Gastroesophageal sphincter (tissue), 3 donors: ENCODE measurements around the gene RAF1.

Experiments used
- CTCF ChIP-seq, 4 experiments: fragments of 200-600 bp in 2 of 4; fragments of 450-650 bp in 2 of 4; sonication (generic) in 1 of 4; IDR thresholded peaks; one replicate each; pipeline ENCODE4 v1.5.1; 2017 to 2019; ENCODE audit warnings: antibody characterized with exemption in 4 of 4, mild to moderate bottlenecking in 2 of 4, moderate library complexity in 2 of 4
- EP300 ChIP-seq: sonication (generic); formaldehyde crosslinking; IDR thresholded peaks from one replicate; pipeline ENCODE4 v1.6.1; 2017; ENCODE audit warnings: antibody characterized with exemption, mild to moderate bottlenecking
- POLR2A ChIP-seq, 2 donors: fragments of 450-650 bp; IDR thresholded peaks; one replicate each; pipeline ENCODE4 v1.6.1; 2017; ENCODE audit warnings: antibody characterized with exemption in 2 of 2, mild to moderate bottlenecking in 2 of 2, moderate library complexity in 1 of 2
- POLR2AphosphoS5 ChIP-seq: sonication (generic); formaldehyde crosslinking; IDR thresholded peaks from one replicate; pipeline ENCODE4 v1.6.1; 2017; ENCODE audit warnings: antibody characterized with exemption

GRCh38 chr3:12706504-12707253 lies 42.8 kb upstream of the RAF1 start:
- no peak for TF ChIP-seq POLR2AphosphoS5
- TF ChIP-seq CTCF (IDR thresholded peaks at IDR 0.05), result peak in 3 of 4 experiments; percentile 58 to 63 (median 59)
- TF ChIP-seq POLR2A (IDR thresholded peaks at IDR 0.05), result no peak
- no peak for TF ChIP-seq EP300
